Lung (tissue), 12 donors: ENCODE measurements around the gene VPS8. TPM values are rescaled to one million over a fixed set of nuclear protein-coding genes. Genes with fewer than 3 reads are reported as not detected.
A peak's percentile ranks its signal among the peaks of the same experiment; 100 is the strongest.

ENCODE experiments used
- ATAC-seq: fragments of 200-7000 bp; cut with Tn5 transposase; one replicate; pipeline ENCODE4 v1.9.1; 2020; ENCODE audit warnings: moderate number of reproducible peaks; ENCODE audit not compliant: insufficient read depth, low FRiP score
- DNase-seq, 3 donors: peaks; one replicate each; pipeline ENCODE4 v3.0.0-alpha.2; 2013 to 2017
- H3K27ac ChIP-seq, 2 donors: one replicate each; pipeline ENCODE4 v1.5.1; 2013; ENCODE audit warnings: mild to moderate bottlenecking in 2 of 2, moderate library complexity in 2 of 2, control low read depth in 1 of 2, inconsistent platforms in 1 of 2, low read depth in 1 of 2, low read length in 1 of 2
- H3K27me3 ChIP-seq, 3 donors: one replicate each; pipeline ENCODE4 v1.5.1; 2013; ENCODE audit warnings: low read length in 2 of 3; ENCODE audit not compliant: control insufficient read depth in 3 of 3, insufficient read depth in 3 of 3
- H3K36me3 ChIP-seq, 4 donors: one replicate each; pipeline ENCODE4 v1.5.1; 2013; ENCODE audit warnings: low read length in 4 of 4, mild to moderate bottlenecking in 1 of 4, moderate library complexity in 1 of 4; ENCODE audit not compliant: control insufficient read depth in 4 of 4, insufficient read depth in 4 of 4
- H3K4me1 ChIP-seq, 5 donors: one replicate each; pipeline ENCODE4 v1.5.1; 2013; ENCODE audit warnings: low read length in 5 of 5, mild to moderate bottlenecking in 2 of 5, moderate library complexity in 1 of 5; ENCODE audit not compliant: control insufficient read depth in 5 of 5, insufficient read depth in 5 of 5
- H3K4me3 ChIP-seq: one replicate; pipeline ENCODE4 v1.5.1; 2013; ENCODE audit warnings: mild to moderate bottlenecking, control low read depth, moderate library complexity
- H3K9ac ChIP-seq, 2 donors: one replicate each; pipeline ENCODE4 v1.5.1; 2013; ENCODE audit warnings: low read length in 2 of 2, control low read depth in 1 of 2; ENCODE audit not compliant: insufficient read depth in 1 of 2
- H3K9me3 ChIP-seq, 4 donors: one replicate each; pipeline ENCODE4 v1.5.1; 2013; ENCODE audit warnings: low read length in 3 of 4, mild to moderate bottlenecking in 1 of 4, moderate library complexity in 1 of 4; ENCODE audit not compliant: control insufficient read depth in 4 of 4, insufficient read depth in 3 of 4
- CTCF ChIP-seq: IDR thresholded peaks from 2 replicates; pipeline ENCODE4 v1.5.1; 2012; ENCODE audit warnings: mild to moderate bottlenecking; ENCODE audit errors: control extremely low read depth, extremely low read depth
- WGBS, 2 donors: extraction: QIAGEN DNeasy Blood & Tissue Kit; methylation state at CpG; one replicate each; pipeline ENCODE4 v1.1.7; 2013; 5-methylcytosine and 5-hydroxymethylcytosine counted together
- polyA plus RNA-seq, 2 donors: library from polyadenylated mRNA; stranded (reverse); fragments of 200-250 nt; gene quantifications; one replicate each; pipeline ENCODE4 v1.2.1, GENCODE V29; 2013
- total RNA-seq, 2 donors: library from RNA; depleted of rRNA in 1 of 2; stranded (reverse); fragments of >200 nt in 1 of 2; gene quantifications; one replicate each; pipeline ENCODE4 v1.2.1, GENCODE V29; 2014 to 2021
- donor health status: control.
- donor health status: control.
- donor health status: Bipolar disorder and iron deficiency.
- donor health status: healthy.
- donor health status: DM: yes; HTN: yes; CAD: no.

VPS8 gene
- total and polyA plus RNA-seq, 4 donors = 13.9 to 184 (median 38.5) TPM

DNA sequence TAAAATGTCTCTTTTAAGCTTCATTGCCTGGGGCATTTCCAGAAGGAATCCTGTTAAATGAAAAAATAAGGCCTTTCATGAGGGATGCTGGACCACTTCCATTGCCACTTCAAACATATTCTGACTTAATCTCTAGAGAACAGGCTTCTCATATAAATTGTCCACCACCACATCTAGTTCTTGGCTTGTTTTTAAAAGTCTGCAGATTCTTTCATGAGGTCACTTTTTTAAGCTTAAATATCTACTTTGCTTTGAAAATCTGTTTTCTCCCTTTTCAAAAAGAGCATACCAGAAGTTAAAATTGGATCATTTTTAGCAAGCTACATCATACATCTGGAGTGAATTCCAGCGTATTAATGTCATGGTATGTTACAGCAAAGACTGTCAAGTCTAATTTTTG, 209.3 kb downstream of the VPS8 start:
- DNase-seq = peak in 2 of 3 donors; percentile 25 to 53
- 81 to 84% methylated on average over 1 of the region's 1 CpG for WGBS, 2 donors
- peaks cover 0 to 4% (median 0%) of the 10 kb centered on the region in 5 donors for H3K4me1 ChIP-seq

GRCh38 chr3:185024406-185024805, 212.4 kb downstream of the VPS8 start:
- no peak for TF ChIP-seq CTCF

More for the DNA sequence above, 209.3 kb downstream of the VPS8 start:
- Histone ChIP-seq H3K27me3 (no peaks in the 10 kb centered on the region), H3K27ac (no peak overlapping the region), H3K9ac (no peak overlapping the region), H3K36me3 (peaks cover 0 to 3% (median 1%) of the 10 kb centered on the region in 4 donors), H3K9me3 (no peaks in the 10 kb centered on the region), H3K4me3 (no peak overlapping the region)
- no peak for ATAC-seq
- no peak for TF ChIP-seq CTCF

GRCh38 chr3:185024966-185025365, 213.0 kb downstream of the VPS8 start:
- WGBS, 2 donors = 46 to 65% methylated on average over 2 of the region's 2 CpGs
- TF ChIP-seq CTCF = no peak
- Histone ChIP-seq H3K9me3 (no peaks in the 10 kb centered on the region), H3K9ac (no peak overlapping the region), H3K4me3 (no peak overlapping the region), H3K27me3 (no peaks in the 10 kb centered on the region), H3K27ac (no peak overlapping the region), H3K4me1 (peaks cover 0 to 4% (median 0%) of the 10 kb centered on the region in 5 donors), H3K36me3 (peaks cover 3 to 6% (median 5%) of the 10 kb centered on the region in 4 donors)
- no peak for ATAC-seq
- DNase-seq = no peak

More at GRCh38 chr3:185024406-185024805, 212.4 kb downstream of the VPS8 start:
- peaks cover 0 to 4% (median 0%) of the 10 kb centered on the region in 5 donors for H3K4me1 ChIP-seq
- DNase-seq (no peak), ATAC-seq (no peak)
- peaks cover 3 to 6% (median 5%) of the 10 kb centered on the region in 4 donors for H3K36me3 ChIP-seq
- WGBS, 2 donors = 89 to 96% methylated on average over 3 of the region's 3 CpGs
- H3K9me3 ChIP-seq = no peaks in the 10 kb centered on the region
- H3K9ac ChIP-seq = no peak overlapping the region
- no peaks in the 10 kb centered on the region for H3K27me3 ChIP-seq
- H3K4me3 ChIP-seq = no peak overlapping the region
- no peak overlapping the region for H3K27ac ChIP-seq

- H3K4me3 ChIP-seq = no peak overlapping the region
- H3K9ac ChIP-seq = no peak overlapping the region
- WGBS, 2 donors = 94 to 96% methylated on average over 3 of the region's 3 CpGs
- no peak for ATAC-seq
- H3K9me3 ChIP-seq = no peaks in the 10 kb centered on the region
- H3K36me3 ChIP-seq = peaks cover 3 to 11% (median 6%) of the 10 kb centered on the region in 4 donors
- H3K4me1 ChIP-seq = no peaks in the 10 kb centered on the region
- no peaks in the 10 kb centered on the region for H3K27me3 ChIP-seq
- no peak for DNase-seq
- TF ChIP-seq CTCF = no peak
- no peak overlapping the region for H3K27ac ChIP-seq
Observed at GRCh38 chr3:185028121-185028520, 216.2 kb downstream of the VPS8 start.
